ENCODE results near the gene MAP6.

- TF ChIP-seq POLR2AphosphoS5 (IDR thresholded peaks at IDR 0.05; ENCODE audit: low read depth, low read length) (no peak), CTCF (IDR thresholded peaks at IDR 0.05 in 2 of 3, conservative IDR thresholded peaks at IDR 0.05 in 1 of 3; ENCODE audit: borderline replicate concordance in 1 of 3, insufficient read depth in 1 of 3, low read depth in 2 of 3, low read length in 2 of 3) (no peak), JUND (IDR thresholded peaks at IDR 0.05) (no peak), YY1 (IDR thresholded peaks at IDR 0.05; ENCODE audit: extremely low read depth, insufficient replicate concordance, low read depth, low read length) (no peak), ZNF274 (IDR thresholded peaks at IDR 0.05; ENCODE audit: low read depth, low read length) (no peak), RAD21 (IDR thresholded peaks at IDR 0.05; ENCODE audit: low read depth) (no peak), EGR1 (IDR thresholded peaks at IDR 0.05; ENCODE audit: low read depth) (no peak), EZH2phosphoT487 (IDR thresholded peaks at IDR 0.05; ENCODE audit: borderline replicate concordance) (no peak)
Observed at GRCh38 chr11:75644370-75644769, 24.5 kb downstream of the MAP6 start.
